K562 (cell line): ENCODE results near the gene FRRS1L. TPM values are rescaled to one million over a fixed set of nuclear protein-coding genes. Genes with fewer than 3 reads are reported as not detected.

Source experiments
- ARID3A ChIP-seq: IDR thresholded peaks from 2 replicates; pipeline ENCODE4 v1.6.1; 2012; ENCODE audit warnings: low read depth, low read length, improper control_type of control experiment, borderline replicate concordance
- JUND ChIP-seq, 2 experiments: IDR thresholded peaks; 2 replicates in 1 of 2; 3 replicates in 1 of 2; pipeline ENCODE4 v1.6.1; 2011; ENCODE audit warnings: borderline replicate concordance in 2 of 2, low read depth in 2 of 2, low read length in 2 of 2, improper control_type of control experiment in 1 of 2, missing biosample characterization in 1 of 2, missing genetic modification characterization in 1 of 2, missing genetic modification reagents in 1 of 2
- MGA ChIP-seq: fragments of 450-650 bp; IDR thresholded peaks from 2 replicates; pipeline ENCODE4 v1.6.1; 2016; ENCODE audit warnings: mild to moderate bottlenecking, moderate library complexity
- NRF1 ChIP-seq, 2 experiments: fragments of 450-650 bp; IDR thresholded peaks in 1 of 2; conservative IDR thresholded peaks in 1 of 2; 2 replicates each; pipeline ENCODE4 v1.6.1; 2014; ENCODE audit warnings: mild to moderate bottlenecking in 2 of 2
- SIN3B ChIP-seq: fragments of 450-650 bp; IDR thresholded peaks from 2 replicates; pipeline ENCODE4 v1.6.1; 2017; ENCODE audit warnings: low read depth, mild to moderate bottlenecking, moderate library complexity
- polyA plus RNA-seq, 8 experiments: library from polyadenylated mRNA; depleted of rRNA in 4 of 8; stranded (reverse) in 5 of 8; unstranded in 3 of 8; fragments of >200 nt; fragmentation: Nextera tagmentation in 2 of 8; fragmentation: Illumina TruSeq in 1 of 8; extraction: Ambion mirVana in 2 of 8; extraction: Trizol in 1 of 8; gene quantifications; 2 replicates each; pipeline versions ENCODE4 v1.2.1 to v1.2.3, GENCODE V29; 2011 to 2014; ENCODE audit warnings: inconsistent platforms in 1 of 8, missing spikeins in 1 of 8
- total RNA-seq, 7 experiments: library from RNA; depleted of rRNA in 6 of 7; stranded (reverse); fragments of >200 nt in 6 of 7; fragmentation: Illumina TruSeq in 2 of 7; extraction: Trizol in 2 of 7; gene quantifications; 2 replicates each; pipeline versions ENCODE4 v1.2.1 to v1.2.3, GENCODE V29; 2011 to 2021; ENCODE audit warnings: low replicate concordance in 1 of 7
- TF ChIP-seq, protein P1 (sequence below): fragments of 200-400 bp; formaldehyde crosslinking; IDR thresholded peaks from 2 replicates; pipeline ENCODE4 v1.6.1; 2017; ENCODE audit warnings: mild to moderate bottlenecking, low read depth, low read length, moderate library complexity
- TF ChIP-seq, protein P2 (sequence below): fragments of 250-450 bp; sonication (Bioruptor Pico); IDR thresholded peaks from 2 replicates; pipeline ENCODE4 v1.8.0; 2021; ENCODE audit warnings: borderline replicate concordance, mild to moderate bottlenecking, moderate library complexity; ENCODE audit not compliant: poor library complexity, severe bottlenecking

Gene FRRS1L
- total and polyA plus RNA-seq, 9 of the 15 experiments (the other 6 are each of a cell fraction or from before 2014, with no cell fraction given), result under 0.01 to 0.04 (median 0.03) TPM; not detected in 5

GRCh38 chr9:109134167-109134578 lies 32.9 kb downstream of the FRRS1L start (continued):
- TF ChIP-seq MGA, result no peak
- TF ChIP-seq JUND (IDR thresholded peaks at IDR 0.05; ENCODE audit: borderline replicate concordance, low read depth, low read length), result peak; percentile 97
- peak; percentile 95; the same call in 2 of the 3 replicates for TF ChIP-seq JUND (tag; IDR thresholded peaks at IDR 0.05; ENCODE audit: borderline replicate concordance, low read depth, low read length)
- no peak for TF ChIP-seq NRF1 (conservative IDR thresholded peaks at IDR 0.05 in 1 of 2, IDR thresholded peaks at IDR 0.05 in 1 of 2)
- TF ChIP-seq SIN3B, result no peak
- TF ChIP-seq, protein P1, sequence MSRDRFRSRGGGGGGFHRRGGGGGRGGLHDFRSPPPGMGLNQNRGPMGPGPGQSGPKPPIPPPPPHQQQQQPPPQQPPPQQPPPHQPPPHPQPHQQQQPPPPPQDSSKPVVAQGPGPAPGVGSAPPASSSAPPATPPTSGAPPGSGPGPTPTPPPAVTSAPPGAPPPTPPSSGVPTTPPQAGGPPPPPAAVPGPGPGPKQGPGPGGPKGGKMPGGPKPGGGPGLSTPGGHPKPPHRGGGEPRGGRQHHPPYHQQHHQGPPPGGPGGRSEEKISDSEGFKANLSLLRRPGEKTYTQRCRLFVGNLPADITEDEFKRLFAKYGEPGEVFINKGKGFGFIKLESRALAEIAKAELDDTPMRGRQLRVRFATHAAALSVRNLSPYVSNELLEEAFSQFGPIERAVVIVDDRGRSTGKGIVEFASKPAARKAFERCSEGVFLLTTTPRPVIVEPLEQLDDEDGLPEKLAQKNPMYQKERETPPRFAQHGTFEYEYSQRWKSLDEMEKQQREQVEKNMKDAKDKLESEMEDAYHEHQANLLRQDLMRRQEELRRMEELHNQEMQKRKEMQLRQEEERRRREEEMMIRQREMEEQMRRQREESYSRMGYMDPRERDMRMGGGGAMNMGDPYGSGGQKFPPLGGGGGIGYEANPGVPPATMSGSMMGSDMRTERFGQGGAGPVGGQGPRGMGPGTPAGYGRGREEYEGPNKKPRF, result no peak
- TF ChIP-seq, protein P2, sequence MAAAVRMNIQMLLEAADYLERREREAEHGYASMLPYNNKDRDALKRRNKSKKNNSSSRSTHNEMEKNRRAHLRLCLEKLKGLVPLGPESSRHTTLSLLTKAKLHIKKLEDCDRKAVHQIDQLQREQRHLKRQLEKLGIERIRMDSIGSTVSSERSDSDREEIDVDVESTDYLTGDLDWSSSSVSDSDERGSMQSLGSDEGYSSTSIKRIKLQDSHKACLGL (CRISPR knock-in tag), result no peak
- TF ChIP-seq ARID3A, result peak; percentile 97
